AG04450 (cell line): ENCODE results near the gene SERBP1. TPM values are rescaled to one million over a fixed set of nuclear protein-coding genes. Genes with fewer than 3 reads are reported as not detected.
"Not testable (repeated sequence)": the region's sequence is repeated elsewhere in the genome, so short reads cannot be mapped to it uniquely, and the experiment has no call there.

Experiments
- CTCF ChIA-PET: fragments of 300-600, 350-600 bp; formaldehyde crosslinking; extraction: SDS; loops from one replicate; lab custom pipeline; 2022; ENCODE audit warnings: antibody characterized with exemption, inconsistent platforms; lab: Charles Lee
- POLR2A ChIA-PET: fragments of 350-600 bp; formaldehyde crosslinking; extraction: SDS; loops from one replicate; lab custom pipeline; 2021; ENCODE audit warnings: antibody characterized with exemption, inconsistent platforms; lab: Yijun Ruan, JAX
- DNase-seq: peaks from one replicate; pipeline ENCODE4 v3.0.0-alpha.2; 2011; ENCODE audit warnings: low read depth, low spot score
- H3K27ac ChIP-seq: one replicate; pipeline ENCODE4 v1.5.1; 2012; ENCODE audit warnings: low read depth, low read length, control low read depth
- H3K27me3 ChIP-seq: one replicate; pipeline ENCODE4 v1.6.0; 2012; ENCODE audit warnings: low read length; ENCODE audit not compliant: control insufficient read depth, insufficient read depth
- H3K4me3 ChIP-seq: 2 replicates; pipeline ENCODE4 v1.5.1; 2011; ENCODE audit warnings: mild to moderate bottlenecking, low read depth, low read length, control low read depth
- H3K9me3 ChIP-seq: 2 replicates; pipeline ENCODE4 v1.5.1; 2012; ENCODE audit warnings: low read length; ENCODE audit not compliant: control insufficient read depth, insufficient read depth
- polyA plus RNA-seq: library from polyadenylated mRNA; depleted of rRNA; stranded (reverse); fragments of >200 nt; gene quantifications from 2 replicates; pipeline ENCODE4 v1.2.3, GENCODE V29; 2011
- TF ChIP-seq, protein P1 (sequence below): IDR thresholded peaks from 2 replicates; pipeline ENCODE4 v1.5.1; 2011; ENCODE audit warnings: low read depth, low read length, control low read depth, inconsistent platforms

Gene SERBP1
- polyA plus RNA-seq, 1 experiment: 273 TPM

- TF ChIP-seq, protein P1, sequence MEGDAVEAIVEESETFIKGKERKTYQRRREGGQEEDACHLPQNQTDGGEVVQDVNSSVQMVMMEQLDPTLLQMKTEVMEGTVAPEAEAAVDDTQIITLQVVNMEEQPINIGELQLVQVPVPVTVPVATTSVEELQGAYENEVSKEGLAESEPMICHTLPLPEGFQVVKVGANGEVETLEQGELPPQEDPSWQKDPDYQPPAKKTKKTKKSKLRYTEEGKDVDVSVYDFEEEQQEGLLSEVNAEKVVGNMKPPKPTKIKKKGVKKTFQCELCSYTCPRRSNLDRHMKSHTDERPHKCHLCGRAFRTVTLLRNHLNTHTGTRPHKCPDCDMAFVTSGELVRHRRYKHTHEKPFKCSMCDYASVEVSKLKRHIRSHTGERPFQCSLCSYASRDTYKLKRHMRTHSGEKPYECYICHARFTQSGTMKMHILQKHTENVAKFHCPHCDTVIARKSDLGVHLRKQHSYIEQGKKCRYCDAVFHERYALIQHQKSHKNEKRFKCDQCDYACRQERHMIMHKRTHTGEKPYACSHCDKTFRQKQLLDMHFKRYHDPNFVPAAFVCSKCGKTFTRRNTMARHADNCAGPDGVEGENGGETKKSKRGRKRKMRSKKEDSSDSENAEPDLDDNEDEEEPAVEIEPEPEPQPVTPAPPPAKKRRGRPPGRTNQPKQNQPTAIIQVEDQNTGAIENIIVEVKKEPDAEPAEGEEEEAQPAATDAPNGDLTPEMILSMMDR: no peak
- no peak for DNase-seq
- Histone ChIP-seq H3K4me3 (no peak overlapping the region), H3K9me3 (no peaks in the 10 kb centered on the region), H3K27ac (no peak overlapping the region), H3K27me3 (peaks cover 6% of the 10 kb centered on the region)
- CTCF ChIA-PET: interaction anchor here (1.2 kb wide), 1 partner anchor 42 kb away, joined by 4 read pairs; no protein-coding TSS in a partner anchor
- POLR2A ChIA-PET: no interaction called here
These were observed 28.5 kb upstream of the SERBP1 start for GRCh38 chr1:67458663-67459062.

- Histone ChIP-seq H3K9me3 (no peaks in the 10 kb centered on the region), H3K27ac (no peak overlapping the region), H3K27me3 (peaks cover 8% of the 10 kb centered on the region), H3K4me3 (no peak overlapping the region)
- no peak for DNase-seq
- TF ChIP-seq, protein P1: no peak
- POLR2A ChIA-PET: no interaction called here
- CTCF ChIA-PET: no interaction called here
These were observed 27.0 kb upstream of the SERBP1 start for GRCh38 chr1:67457247-67457646.

DNA sequence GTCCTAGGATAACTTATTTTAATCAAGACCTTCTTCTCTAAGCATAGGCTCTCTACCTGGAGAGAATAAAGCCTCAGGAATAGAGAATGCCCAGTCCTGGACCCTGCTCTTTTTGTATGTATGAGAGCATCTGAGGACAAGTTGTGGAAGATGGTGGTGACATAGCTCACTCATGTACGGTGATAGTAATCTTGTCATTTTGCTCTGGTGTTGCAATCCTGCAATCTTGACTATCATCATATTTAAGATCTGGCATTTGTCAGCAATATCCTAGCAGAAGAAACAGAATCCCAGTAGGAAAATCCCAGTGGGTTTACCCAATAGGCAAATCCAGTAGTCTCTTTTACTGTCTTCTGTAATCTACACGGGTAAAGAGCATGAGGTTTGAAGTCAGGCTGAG is 21.6 kb upstream of the SERBP1 start:
- Histone ChIP-seq H3K27me3 (peaks cover 11% of the 10 kb centered on the region), H3K9me3 (no peaks in the 10 kb centered on the region), H3K27ac (no peak overlapping the region), H3K4me3 (no peak overlapping the region)
- ChIA-PET CTCF (no interaction called here), POLR2A (no interaction called here)
- no peak for DNase-seq
- TF ChIP-seq, protein P1: no peak

DNA sequence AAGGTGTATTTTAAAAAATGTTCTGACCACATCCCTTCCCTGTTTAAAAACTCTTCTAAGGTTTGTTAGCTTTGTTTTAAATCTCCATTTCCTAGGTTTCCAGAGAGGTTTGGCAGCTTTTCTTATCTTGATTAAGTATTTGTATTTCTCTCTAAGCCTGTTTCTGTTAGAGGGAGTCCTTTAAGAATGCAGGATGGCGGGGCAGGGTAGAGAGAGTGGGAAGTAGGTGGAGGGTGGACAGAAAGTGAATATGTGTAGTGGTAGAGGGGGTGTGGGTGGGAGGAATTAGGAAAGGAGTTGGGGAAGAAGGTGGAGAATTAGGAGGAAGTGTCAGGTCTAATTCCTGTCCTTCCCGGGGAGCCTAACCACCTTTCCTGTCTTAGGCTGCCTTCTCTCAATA is 21.2 kb upstream of the SERBP1 start:
- Histone ChIP-seq H3K4me3 (no peak overlapping the region), H3K27me3 (peaks cover 11% of the 10 kb centered on the region), H3K9me3 (no peaks in the 10 kb centered on the region), H3K27ac (no peak overlapping the region)
- ChIA-PET CTCF (no interaction called here), POLR2A (no interaction called here)
- TF ChIP-seq, protein P1: no peak
- DNase-seq: no peak

DNA sequence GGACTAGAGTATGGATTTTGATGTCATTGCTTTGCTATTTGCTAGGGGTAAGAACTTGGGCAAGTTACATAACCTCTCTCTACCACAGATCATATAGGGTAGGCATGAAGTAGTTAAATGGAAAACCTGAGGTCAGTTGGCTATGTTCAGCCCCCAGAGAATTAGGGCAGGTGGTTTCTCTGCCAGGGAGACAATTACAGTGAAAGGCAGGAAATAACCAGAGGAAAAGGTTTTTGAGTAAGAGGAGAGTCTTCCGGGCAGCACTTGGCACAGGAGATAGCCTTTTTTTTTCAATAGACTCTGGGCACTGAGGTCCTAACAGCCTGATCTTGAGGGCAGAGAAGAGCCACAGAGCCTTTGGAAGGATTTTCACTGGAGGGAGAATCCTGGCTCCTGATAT is 16.7 kb upstream of the SERBP1 start:
- H3K27ac ChIP-seq: no peak overlapping the region
- no peaks in the 10 kb centered on the region for H3K9me3 ChIP-seq
- TF ChIP-seq, protein P1: no peak
- ChIA-PET CTCF (no interaction called here), POLR2A (no interaction called here)
- H3K27me3 ChIP-seq: peaks cover 6% of the 10 kb centered on the region
- no peak for DNase-seq
- no peak overlapping the region for H3K4me3 ChIP-seq

GRCh38 chr1:67446014-67446413 is 15.8 kb upstream of the SERBP1 start:
- POLR2A ChIA-PET, DNase-seq, CTCF ChIA-PET, H3K27me3 ChIP-seq, H3K4me3 ChIP-seq, H3K27ac ChIP-seq, H3K9me3 ChIP-seq: not testable (repeated sequence)
